22Rv1 (cell line): ENCODE results near the gene ITGB7.

Experiments
- H3K27ac ChIP-seq: fragments of 450-650 bp; 2 replicates; pipeline ENCODE4 v1.5.1; 2017
- CTCF ChIP-seq: fragments of 450-650 bp; IDR thresholded peaks from 2 replicates; pipeline ENCODE4 v1.5.1; 2017; ENCODE audit warnings: mild to moderate bottlenecking
- ZFX ChIP-seq: fragments of 450-650 bp; IDR thresholded peaks from 2 replicates; pipeline ENCODE4 v1.6.1; 2017; ENCODE audit warnings: antibody characterized with exemption, borderline replicate concordance

Gene ITGB7

GRCh38 chr12:53235164-53235563 is 28.1 kb upstream of the ITGB7 start:
- TF ChIP-seq CTCF, result no peak
- peak overlapping the region; percentile 30; the same call in 1 of the 2 replicates for H3K27ac ChIP-seq

GRCh38 chr12:53234271-53234914 is 27.3 kb upstream of the ITGB7 start:
- peak overlapping the region; percentile 99 for H3K27ac ChIP-seq

GRCh38 chr12:53233671-53234121 is 26.6 kb upstream of the ITGB7 start:
- TF ChIP-seq CTCF, result no peak
- no peak for TF ChIP-seq ZFX
- peak overlapping the region; percentile 99 for H3K27ac ChIP-seq

More at GRCh38 chr12:53234271-53234914, 27.3 kb upstream of the ITGB7 start:
- no peak for TF ChIP-seq ZFX
- no peak for TF ChIP-seq CTCF

GRCh38 chr12:53232646-53233461 is 25.8 kb upstream of the ITGB7 start:
- peak overlapping the region; percentile 99 for H3K27ac ChIP-seq
- TF ChIP-seq CTCF (no peak), ZFX (no peak)

GRCh38 chr12:53231921-53232645 is 25.0 kb upstream of the ITGB7 start, which contains the start of gene RARG:
Gene RARG, minus strand, starts transcription at chr12:53232209. Its CDS starts 4,664 bp downstream, at chr12:53227545.
- H3K27ac ChIP-seq, result peak within 1 kb of the TSS; percentile 99
- TF ChIP-seq CTCF (no peak), ZFX (no peak)

- H3K27ac ChIP-seq, result peak overlapping the region; percentile 99
- TF ChIP-seq ZFX, result no peak
- TF ChIP-seq CTCF, result no peak
Measured at GRCh38 chr12:53231671-53231920, 24.5 kb upstream of the ITGB7 start.
